Brain microvascular endothelial cell (primary cell): ENCODE data around the gene ARMC6.

ENCODE experiments used
- DNase-seq: peaks from one replicate; pipeline ENCODE4 v3.0.0-alpha.2; 2020
- H3K27ac ChIP-seq: fragments of 250-450 bp; sonication (Bioruptor Pico); 2 replicates; pipeline ENCODE4 v1.5.1; 2020; ENCODE audit warnings: mild to moderate bottlenecking, moderate library complexity
- H3K27me3 ChIP-seq: fragments of 250-450 bp; sonication (Bioruptor Pico); replicated peaks from 2 replicates; pipeline ENCODE4 v1.5.1; 2020; ENCODE audit warnings: mild to moderate bottlenecking
- H3K36me3 ChIP-seq: fragments of 250-450 bp; sonication (Bioruptor Pico); replicated peaks from 2 replicates; pipeline ENCODE4 v1.5.1; 2020; ENCODE audit warnings: mild to moderate bottlenecking
- H3K4me3 ChIP-seq: 2 replicates; pipeline ENCODE4 v1.5.1; 2011; ENCODE audit warnings: low read depth, mild to moderate bottlenecking, control low read depth, low read length, moderate library complexity
- in situ Hi-C: cut with HindIII; loops from 2 replicates; pipeline ENCODE4 v1.10.0; 2017; ENCODE audit warnings: low sequenced_read_pairs, low pct_ligation_motif_present
- TF ChIP-seq, protein P1 (sequence below): IDR thresholded peaks from 2 replicates; pipeline ENCODE4 v1.5.1; 2011; ENCODE audit warnings: low read depth, mild to moderate bottlenecking, moderate library complexity, low read length, control low read depth, inconsistent platforms; ENCODE audit errors: missing control alignments

ARMC6 gene

DNA sequence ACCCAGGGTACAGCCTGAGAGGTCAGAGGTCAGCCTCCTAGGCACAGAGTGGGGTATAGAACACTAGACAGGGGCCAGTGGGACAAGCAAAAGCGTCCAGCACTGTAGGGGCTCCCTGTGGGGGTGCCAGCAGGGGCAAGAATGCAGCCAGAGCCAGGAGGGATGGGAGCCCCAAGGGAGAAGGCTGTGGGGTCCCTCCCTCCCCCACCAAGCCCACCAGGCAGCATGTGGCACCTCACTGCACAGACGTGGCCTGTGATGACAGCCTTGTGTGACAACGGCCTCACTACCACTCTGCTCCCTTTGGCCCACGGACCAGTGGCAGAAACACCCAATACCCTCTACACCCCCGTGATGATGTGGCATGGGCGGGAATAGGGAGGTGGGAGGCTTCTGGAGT lies 10.1 kb downstream of the ARMC6 start:
- in situ Hi-C loops, result no loop called here
- TF ChIP-seq, protein P1, sequence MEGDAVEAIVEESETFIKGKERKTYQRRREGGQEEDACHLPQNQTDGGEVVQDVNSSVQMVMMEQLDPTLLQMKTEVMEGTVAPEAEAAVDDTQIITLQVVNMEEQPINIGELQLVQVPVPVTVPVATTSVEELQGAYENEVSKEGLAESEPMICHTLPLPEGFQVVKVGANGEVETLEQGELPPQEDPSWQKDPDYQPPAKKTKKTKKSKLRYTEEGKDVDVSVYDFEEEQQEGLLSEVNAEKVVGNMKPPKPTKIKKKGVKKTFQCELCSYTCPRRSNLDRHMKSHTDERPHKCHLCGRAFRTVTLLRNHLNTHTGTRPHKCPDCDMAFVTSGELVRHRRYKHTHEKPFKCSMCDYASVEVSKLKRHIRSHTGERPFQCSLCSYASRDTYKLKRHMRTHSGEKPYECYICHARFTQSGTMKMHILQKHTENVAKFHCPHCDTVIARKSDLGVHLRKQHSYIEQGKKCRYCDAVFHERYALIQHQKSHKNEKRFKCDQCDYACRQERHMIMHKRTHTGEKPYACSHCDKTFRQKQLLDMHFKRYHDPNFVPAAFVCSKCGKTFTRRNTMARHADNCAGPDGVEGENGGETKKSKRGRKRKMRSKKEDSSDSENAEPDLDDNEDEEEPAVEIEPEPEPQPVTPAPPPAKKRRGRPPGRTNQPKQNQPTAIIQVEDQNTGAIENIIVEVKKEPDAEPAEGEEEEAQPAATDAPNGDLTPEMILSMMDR, result no peak
- H3K27ac ChIP-seq, result no peak overlapping the region
- H3K36me3 ChIP-seq, result peaks cover 30% of the 10 kb centered on the region
- no peaks in the 10 kb centered on the region for H3K27me3 ChIP-seq
- no peak for DNase-seq
- H3K4me3 ChIP-seq, result no peak overlapping the region

DNA sequence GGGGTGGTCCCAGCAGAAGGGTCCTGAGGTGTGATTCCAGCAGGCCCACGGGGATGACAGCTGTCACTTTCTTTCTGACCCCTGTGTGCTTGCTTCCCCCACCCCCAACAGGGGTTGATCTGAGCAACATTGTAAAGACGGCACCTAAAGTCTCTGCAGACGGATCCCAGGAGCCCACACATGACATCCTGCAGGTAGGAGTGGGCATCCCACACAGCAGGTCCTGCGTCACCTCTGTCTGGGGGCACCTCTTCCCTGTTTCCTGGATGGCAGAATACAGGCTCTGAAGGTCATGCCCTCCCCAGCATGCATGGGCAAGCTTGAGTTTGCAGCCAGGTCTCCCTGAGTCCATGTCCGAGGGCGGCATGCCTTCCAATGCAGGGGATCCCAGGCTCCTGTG lies 10.5 kb downstream of the ARMC6 start:
- no peaks in the 10 kb centered on the region for H3K27me3 ChIP-seq
- H3K27ac ChIP-seq, result no peak overlapping the region
- in situ Hi-C loops, result no loop called here
- no peak overlapping the region for H3K4me3 ChIP-seq
- H3K36me3 ChIP-seq, result peaks cover 30% of the 10 kb centered on the region
- no peak for DNase-seq
- TF ChIP-seq, protein P1, result no peak

DNA sequence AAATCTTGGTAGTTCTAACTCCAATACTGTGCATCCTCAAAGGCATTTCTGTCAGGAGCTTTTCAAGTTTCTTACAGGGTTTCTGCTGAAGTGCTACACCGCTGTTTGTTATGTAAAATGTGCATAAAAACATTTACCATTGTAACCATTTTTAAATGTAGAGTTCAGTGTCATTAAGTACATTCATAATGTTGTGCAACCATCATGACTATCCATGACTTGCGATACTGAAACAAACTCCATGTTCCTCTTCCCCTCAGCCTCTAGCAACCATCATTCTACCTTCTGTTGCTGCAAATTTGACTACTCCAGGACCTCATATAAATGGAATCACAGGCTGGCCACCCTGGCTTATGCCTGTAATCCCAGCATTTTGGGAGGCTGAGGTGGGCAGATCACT lies 16.0 kb downstream of the ARMC6 start:
- no peak overlapping the region for H3K4me3 ChIP-seq
- TF ChIP-seq, protein P1, result no peak
- H3K27me3 ChIP-seq, result no peaks in the 10 kb centered on the region
- H3K27ac ChIP-seq, result no peak overlapping the region
- in situ Hi-C loops, result no loop called here
- peaks cover 38% of the 10 kb centered on the region for H3K36me3 ChIP-seq
- DNase-seq, result no peak

DNA sequence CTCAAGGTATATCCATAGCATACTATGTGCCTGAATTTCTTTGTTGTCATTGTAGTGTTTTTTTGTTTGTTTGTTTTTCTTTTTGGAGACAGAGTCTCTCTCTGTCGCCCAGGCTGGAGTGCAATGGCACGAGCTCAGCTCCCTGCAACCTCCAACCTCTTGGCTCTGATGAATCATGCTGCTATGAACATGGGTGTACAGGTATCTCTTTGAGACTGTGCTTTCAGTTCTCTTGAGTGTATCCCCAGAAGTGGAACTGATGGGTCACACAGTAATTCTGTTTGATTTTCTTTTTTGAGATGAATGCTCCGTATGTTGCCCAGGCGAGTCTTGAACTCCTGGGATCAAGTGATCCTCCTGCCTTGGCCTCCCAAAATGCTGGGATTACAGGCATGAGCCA lies 16.7 kb downstream of the ARMC6 start:
- in situ Hi-C loops, result no loop called here

DNA sequence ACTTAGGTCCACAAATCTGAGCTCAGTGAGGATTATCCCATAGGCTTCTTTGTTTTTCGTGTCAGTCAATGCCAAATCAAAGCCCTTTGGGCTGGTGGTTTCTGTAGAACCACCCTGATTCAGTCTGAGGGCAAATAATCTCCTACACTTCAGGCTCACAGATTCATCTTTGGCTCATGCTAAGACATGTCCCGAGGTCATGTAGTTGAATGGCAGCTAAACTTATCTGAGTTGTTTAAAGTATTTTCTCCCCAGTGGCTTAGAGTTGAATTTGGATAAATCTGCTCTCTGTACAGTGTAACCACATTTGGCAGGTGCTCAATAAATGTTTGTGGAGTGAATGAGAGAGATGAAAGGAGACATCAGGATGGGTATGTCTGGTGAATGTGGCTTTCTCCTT lies 17.3 kb downstream of the ARMC6 start:
- Histone ChIP-seq H3K27ac (no peak overlapping the region), H3K4me3 (no peak overlapping the region), H3K36me3 (peaks cover 46% of the 10 kb centered on the region), H3K27me3 (no peaks in the 10 kb centered on the region)
- no peak for DNase-seq
- TF ChIP-seq, protein P1, result no peak
- in situ Hi-C loops, result no loop called here

More for the DNA sequence above, 16.7 kb downstream of the ARMC6 start:
- H3K36me3 ChIP-seq, result peaks cover 40% of the 10 kb centered on the region
- H3K27ac ChIP-seq, result no peak overlapping the region
- H3K4me3 ChIP-seq, result no peak overlapping the region
- H3K27me3 ChIP-seq, result no peaks in the 10 kb centered on the region
- no peak for DNase-seq
- TF ChIP-seq, protein P1, result no peak

DNA sequence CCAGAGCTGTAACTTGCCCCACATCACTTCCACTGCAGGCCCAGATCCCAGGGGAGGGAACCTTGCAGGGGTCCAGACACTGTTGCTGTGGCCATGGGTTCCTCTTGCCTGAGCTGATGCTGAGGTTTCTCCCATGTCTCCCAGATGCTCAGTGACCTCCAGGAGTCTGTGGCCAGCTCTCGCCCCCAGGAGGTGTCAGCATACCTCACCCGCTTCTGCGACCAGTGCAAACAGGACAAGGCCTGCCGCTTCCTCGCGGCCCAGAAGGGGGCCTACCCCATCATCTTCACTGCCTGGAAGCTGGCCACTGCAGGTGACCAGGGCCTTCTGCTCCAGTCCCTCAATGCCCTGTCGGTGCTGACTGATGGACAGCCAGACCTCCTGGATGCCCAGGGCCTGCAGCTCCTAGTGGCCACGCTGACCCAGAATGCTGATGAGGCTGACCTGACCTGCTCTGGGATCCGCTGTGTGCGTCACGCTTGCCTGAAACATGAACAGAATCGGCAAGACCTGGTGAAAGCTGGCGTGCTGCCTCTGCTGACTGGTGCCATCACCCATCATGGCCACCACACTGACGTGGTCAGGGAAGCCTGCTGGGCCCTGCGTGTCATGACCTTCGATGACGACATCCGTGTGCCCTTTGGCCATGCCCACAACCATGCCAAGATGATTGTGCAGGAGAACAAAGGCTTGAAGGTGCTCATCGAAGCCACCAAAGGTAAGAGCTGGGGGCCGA lies 18.2 kb downstream of the ARMC6 start:
- no peak overlapping the region for H3K27ac ChIP-seq
- in situ Hi-C loops, result no loop called here
- no peaks in the 10 kb centered on the region for H3K27me3 ChIP-seq
- TF ChIP-seq, protein P1, result no peak
- H3K36me3 ChIP-seq, result peaks cover 47% of the 10 kb centered on the region
- no peak overlapping the region for H3K4me3 ChIP-seq
- DNase-seq, result no peak
